Activated T-helper 9 cell treated with anti-CD3 and anti-CD28 coated beads, Interleukin-2, amount 50 U/mL, for 16 hours (primary cell): ENCODE data around the gene GMIP.

Source experiments
- DNase-seq: peaks from one replicate; pipeline ENCODE4 v3.0.0-alpha.2; 2020; ENCODE audit warnings: low read depth

Gene GMIP

DNA sequence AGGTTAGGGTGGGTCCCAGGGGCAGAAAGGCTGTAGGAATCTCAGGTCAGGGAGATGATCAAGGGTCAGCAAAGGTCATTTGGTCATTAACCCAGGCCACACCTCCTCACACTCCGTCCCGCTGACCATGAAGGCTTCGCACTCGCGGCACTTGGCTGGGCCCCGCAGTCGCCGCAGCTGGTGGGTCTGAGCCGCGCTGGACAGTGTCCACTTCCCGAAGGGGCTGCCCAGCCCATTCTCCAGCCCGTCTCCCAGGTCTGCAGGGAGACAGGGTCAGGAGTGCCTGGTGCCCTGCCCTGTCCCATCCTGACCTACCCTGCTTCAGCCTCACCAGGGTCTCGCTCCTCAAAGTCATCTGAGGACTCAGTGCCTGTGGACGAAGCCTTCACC is 8.1 kb downstream of the GMIP start:
- no peak for DNase-seq

- no peak for DNase-seq
These were observed 8.7 kb downstream of the GMIP start for GRCh38 chr19:19634516-19635312.

- DNase-seq, result no peak
These were observed 9.5 kb downstream of the GMIP start for GRCh38 chr19:19633711-19634515.

DNA sequence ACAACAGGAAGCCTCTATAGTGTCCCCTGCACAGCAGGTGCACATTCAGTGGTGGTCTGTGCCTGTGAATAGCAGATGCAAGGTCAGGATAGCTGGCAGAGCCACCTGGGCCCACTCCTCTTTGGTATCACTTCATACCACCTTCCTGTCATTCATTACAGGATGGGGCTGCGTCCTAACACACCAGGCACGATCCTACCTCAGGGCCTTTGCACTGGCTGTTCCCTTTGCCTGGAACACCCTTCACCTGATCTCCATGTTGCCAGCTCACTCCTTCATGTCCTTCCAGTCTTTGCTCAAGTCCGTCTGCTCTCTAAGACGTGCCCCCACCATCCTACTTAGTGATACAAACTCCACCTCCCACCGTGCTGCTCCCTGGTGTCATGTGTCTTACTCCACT is 10.8 kb downstream of the GMIP start:
- no peak for DNase-seq

DNA sequence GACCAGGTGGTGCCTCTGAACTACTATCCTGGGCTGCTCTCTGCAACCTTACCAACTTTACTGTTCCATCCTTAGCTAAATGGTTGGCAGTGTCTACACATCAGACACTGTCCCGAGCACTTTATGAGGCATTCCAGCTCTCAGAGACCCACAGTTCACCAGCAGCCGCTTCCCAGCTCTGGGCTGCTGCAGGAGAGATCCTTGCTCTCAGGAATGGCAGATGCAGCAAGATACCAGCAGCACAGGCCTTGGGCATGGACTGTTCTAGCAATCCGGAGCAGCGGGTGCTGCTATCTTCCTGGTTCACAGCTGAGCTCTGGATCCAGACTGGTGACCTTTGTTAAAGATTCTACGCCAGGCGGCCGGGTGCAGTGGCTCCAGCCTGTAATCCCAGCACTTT is 12.1 kb downstream of the GMIP start:
- no peak for DNase-seq

GRCh38 chr19:19630426-19630825 is 13.0 kb downstream of the GMIP start:
- DNase-seq, result no peak

GRCh38 chr19:19630062-19630414 is 13.4 kb downstream of the GMIP start:
- no peak for DNase-seq

DNA sequence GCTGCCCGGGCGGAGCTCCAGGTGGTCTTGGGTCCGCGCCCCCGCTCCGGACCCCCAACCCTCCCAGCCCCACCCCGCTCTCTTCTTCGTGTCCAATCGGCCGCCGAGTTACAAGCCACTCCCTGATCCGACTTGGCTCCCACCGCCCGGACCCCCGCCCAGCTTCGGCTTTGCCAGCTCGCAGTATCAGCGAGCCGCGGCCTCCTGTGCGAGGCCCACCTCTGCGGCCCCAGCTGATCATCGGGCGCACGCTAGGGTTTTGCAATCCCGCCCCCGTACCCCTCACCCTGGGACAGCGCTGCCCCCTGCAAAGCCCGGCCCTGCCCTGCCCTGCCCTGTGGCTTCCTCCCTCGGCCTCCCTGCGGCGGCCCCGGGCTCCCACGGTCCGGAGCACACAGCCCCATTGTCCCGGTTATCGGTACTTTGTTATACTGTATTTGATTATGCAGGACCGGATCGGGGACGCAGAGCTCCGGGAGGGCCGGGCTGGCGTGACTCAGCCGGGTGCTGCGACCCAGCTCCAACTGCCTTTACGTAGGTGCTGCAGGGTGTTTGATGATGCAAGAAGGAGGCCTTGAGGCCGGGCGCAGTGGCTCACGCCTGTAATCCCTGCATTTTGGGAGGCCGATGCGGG is 14.8 kb downstream of the GMIP start:
- peak; percentile 41 for DNase-seq

GRCh38 chr19:19627621-19628500 is 15.6 kb downstream of the GMIP start, which contains the start of gene LPAR2:
TSS of gene LPAR2 (minus strand) at chr19:19628220. CDS start at chr19:19627275, 945 bp downstream.
- DNase-seq, result peak; percentile 69

- DNase-seq, result no peak
These were observed 16.7 kb downstream of the GMIP start for GRCh38 chr19:19626516-19627472.

GRCh38 chr19:19624032-19624570 is 19.4 kb downstream of the GMIP start:
- DNase-seq, result no peak

DNA sequence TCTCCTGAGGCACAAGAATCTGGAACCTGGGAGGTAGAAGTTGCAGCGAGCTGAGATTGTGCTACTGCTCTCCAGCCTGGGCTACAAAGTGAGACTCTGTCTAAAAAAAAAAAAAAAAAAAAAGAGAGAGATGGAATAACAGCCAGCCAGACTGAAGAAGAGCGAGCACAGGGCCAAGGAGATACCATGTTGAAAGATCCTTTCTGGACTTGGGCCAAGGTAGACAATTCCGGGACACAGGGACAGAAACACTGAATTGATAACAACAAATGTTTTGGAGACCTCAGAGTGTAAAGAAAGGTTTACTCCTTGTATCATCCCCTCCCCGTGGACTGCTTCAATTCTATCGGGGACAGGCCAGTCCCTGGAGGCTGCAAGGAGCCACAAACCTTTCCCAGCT is 20.1 kb downstream of the GMIP start:
- DNase-seq, result no peak

DNA sequence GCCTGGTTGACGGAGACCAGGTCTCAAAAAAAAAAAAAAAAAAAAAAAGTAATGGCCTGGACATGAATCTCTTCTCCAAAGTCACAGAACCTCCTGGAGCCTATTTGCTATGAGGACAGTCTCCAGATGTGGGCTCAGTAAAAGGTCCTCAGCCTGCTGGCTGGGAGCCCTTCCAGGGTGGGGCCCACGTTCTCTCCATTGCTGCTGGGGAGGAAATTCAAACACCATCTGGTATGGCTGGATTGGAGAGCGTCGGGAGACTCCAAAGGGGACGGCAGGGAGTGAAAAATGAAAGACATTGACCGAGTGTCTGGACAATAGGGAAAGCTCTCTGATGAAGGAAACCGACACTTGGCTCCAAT is 23.6 kb downstream of the GMIP start:
- DNase-seq, result no peak

GRCh38 chr19:19619181-19619848 is 24.1 kb downstream of the GMIP start:
- DNase-seq, result no peak

- DNase-seq, result peak; percentile 98
These were observed 25.0 kb downstream of the GMIP start, which contains the start of gene PBX4 for GRCh38 chr19:19618219-19619051. TSS of gene PBX4 (minus strand) at chr19:19618687. CDS start at chr19:19618629, 58 bp downstream.

DNA sequence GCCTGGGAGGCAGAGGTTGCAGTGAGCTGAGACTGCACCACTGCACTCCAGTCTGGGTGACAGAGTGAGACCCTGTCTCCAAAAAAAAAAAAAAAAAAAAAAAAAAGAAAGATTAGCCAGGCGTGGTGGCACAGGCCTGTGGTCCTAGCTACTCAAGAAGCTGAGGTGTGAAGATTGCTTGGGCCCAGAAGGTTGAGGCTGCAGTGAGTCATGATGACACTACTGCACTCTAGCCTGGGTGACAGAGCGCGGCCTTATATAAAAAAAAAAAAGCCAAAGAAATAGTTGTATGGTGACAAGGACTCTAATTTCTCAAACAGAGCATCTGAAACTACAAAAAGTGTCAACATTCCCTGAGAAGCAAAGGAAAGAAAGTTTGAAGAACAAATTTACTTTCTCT is 28.4 kb downstream of the GMIP start:
- no peak for DNase-seq

- DNase-seq, result no peak
These were observed 30.0 kb downstream of the GMIP start for GRCh38 chr19:19613506-19613905.

DNA sequence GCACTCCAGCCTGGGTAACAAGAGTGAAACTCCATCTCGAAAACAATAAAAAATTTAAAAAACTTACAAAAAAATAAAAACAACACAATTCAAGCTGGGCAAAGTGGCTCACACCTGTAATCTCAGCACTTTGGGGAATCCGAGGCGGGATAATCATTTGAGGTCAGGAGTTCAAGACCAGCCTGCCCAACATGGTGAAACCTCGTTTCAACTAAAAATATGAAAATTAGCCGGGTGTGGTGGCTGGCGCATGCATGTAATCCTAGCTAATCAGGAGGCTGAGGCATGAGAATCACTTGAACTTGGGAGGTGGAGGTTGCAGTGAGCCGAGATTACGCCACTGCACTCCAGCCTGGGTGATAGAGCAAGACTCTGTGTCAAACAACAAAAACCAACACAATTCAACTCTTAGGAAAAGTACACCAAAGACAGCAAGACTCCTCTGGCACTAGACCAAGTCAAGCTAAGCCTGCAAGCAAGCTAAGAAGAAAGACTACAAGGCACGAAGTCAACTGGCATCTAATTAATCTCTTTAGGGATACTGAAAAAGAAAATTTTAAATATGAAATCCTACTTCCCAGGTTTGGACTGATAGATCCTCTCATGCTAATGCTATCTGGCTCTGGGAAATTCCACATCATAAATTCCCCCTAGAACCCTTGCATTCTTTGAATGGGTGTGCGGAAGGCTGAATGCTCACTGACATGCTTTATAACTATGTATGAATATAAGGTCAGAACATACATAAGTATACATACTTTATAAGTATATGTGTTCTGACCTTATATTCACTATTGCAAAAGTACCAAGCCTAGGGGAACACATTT is 32.9 kb downstream of the GMIP start:
- DNase-seq, result no peak
